Ovary (tissue), 3 donors: ENCODE results near the gene ADSL.

Experiments
- EP300 ChIP-seq: sonication (generic); formaldehyde crosslinking; IDR thresholded peaks from one replicate; pipeline ENCODE4 v1.6.1; 2017; ENCODE audit warnings: antibody characterized with exemption
- POLR2A ChIP-seq: fragments of 450-650 bp; IDR thresholded peaks from one replicate; pipeline ENCODE4 v1.6.1; 2017; ENCODE audit warnings: antibody characterized with exemption, mild to moderate bottlenecking, moderate library complexity
- TF ChIP-seq, protein P1 (sequence below), 3 donors: fragments of 450-650 bp in 2 of 3; fragments of 200-600 bp in 1 of 3; IDR thresholded peaks; one replicate each; pipeline versions ENCODE4 v1.5.1 to v1.8.0; 2016 to 2022; ENCODE audit warnings: antibody characterized with exemption in 3 of 3, mild to moderate bottlenecking in 1 of 3
- donor health status: DM: no; HTN: no; CAD: no.

DNA sequence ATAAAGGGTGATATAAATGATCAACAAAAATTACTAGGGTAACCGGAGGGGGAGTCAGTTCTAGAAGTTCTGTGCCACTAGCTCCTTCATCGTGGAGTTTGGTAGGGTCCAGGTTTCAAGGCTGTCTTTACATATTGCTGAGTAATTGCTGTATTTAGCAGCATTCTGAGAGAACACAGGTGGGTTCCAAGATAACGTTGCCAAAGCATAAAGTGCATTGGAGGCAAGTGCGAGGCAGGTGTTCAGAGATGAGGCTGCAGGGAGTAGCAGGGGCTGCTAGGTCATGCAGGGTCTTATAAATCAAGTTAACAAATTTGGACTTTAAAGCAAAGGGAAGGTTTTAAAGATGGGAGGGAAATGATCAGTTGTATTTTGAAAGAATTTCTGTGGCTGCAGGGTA is 41.9 kb downstream of the ADSL start:
- TF ChIP-seq, protein P1, sequence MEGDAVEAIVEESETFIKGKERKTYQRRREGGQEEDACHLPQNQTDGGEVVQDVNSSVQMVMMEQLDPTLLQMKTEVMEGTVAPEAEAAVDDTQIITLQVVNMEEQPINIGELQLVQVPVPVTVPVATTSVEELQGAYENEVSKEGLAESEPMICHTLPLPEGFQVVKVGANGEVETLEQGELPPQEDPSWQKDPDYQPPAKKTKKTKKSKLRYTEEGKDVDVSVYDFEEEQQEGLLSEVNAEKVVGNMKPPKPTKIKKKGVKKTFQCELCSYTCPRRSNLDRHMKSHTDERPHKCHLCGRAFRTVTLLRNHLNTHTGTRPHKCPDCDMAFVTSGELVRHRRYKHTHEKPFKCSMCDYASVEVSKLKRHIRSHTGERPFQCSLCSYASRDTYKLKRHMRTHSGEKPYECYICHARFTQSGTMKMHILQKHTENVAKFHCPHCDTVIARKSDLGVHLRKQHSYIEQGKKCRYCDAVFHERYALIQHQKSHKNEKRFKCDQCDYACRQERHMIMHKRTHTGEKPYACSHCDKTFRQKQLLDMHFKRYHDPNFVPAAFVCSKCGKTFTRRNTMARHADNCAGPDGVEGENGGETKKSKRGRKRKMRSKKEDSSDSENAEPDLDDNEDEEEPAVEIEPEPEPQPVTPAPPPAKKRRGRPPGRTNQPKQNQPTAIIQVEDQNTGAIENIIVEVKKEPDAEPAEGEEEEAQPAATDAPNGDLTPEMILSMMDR (IDR thresholded peaks at IDR 0.05) = no peak
- TF ChIP-seq POLR2A = no peak
- no peak for TF ChIP-seq EP300
